ENCODE results near the gene ASTN2. TPM values are rescaled to one million over a fixed set of nuclear protein-coding genes. Genes with fewer than 3 reads are reported as not detected.

The ASTN2 gene
- total and polyA plus RNA-seq, 9 of the 15 experiments (the other 6 are each of a cell fraction or from before 2014, with no cell fraction given): 0.56 to 3.5 (median 1.9) TPM

DNA sequence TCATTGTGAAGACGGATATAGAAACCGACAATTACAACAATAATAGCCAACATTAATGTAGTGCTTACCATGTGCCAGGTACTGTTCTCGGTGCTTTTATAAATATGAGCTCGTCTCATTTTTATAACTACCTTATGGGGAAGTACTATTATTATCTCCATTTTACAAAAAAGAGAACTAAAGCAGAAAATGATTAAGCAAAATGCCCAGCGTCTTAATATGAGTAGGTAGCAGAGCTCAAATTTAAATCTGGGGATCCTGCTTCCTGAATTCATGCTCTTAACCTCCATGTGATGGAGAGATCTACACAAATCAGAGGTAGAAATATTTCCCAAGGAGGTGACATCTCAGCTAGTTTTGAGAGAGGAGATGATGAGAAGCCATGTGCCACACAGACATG lies 470.9 kb downstream of the ASTN2 start:
- Histone ChIP-seq H2AFZ (ENCODE audit: low read depth, low read length) (no peak overlapping the region), H3K4me2 (ENCODE audit: insufficient read depth, low read length) (no peak overlapping the region), H3K27me3 (ENCODE audit: control insufficient read depth in 2 of 2, insufficient read depth in 2 of 2, low read length in 2 of 2) (no peaks in the 10 kb centered on the region), H3K4me1 (replicated peaks in 1 of 2; ENCODE audit: control insufficient read depth in 2 of 2, insufficient read depth in 2 of 2, low read length in 2 of 2) (no peaks in the 10 kb centered on the region), H3K4me3 (no peak overlapping the region), H3K9ac (ENCODE audit: insufficient read depth in 1 of 2, low read depth in 2 of 2, low read length in 2 of 2) (no peak overlapping the region), H3K9me3 (replicated peaks; ENCODE audit: control insufficient read depth, insufficient read depth, low read depth, low read length) (no peaks in the 10 kb centered on the region), H4K20me1 (replicated peaks; ENCODE audit: control insufficient read depth, insufficient read depth, low read length) (no peaks in the 10 kb centered on the region), H3K79me2 (ENCODE audit: control insufficient read depth, insufficient read depth, low read length) (no peaks in the 10 kb centered on the region), H3K27ac (ENCODE audit: extremely low read depth, low read depth, low read length) (no peak overlapping the region), H3K9me1 (ENCODE audit: control insufficient read depth, insufficient read depth, low read length) (no peaks in the 10 kb centered on the region), H3K36me3 (ENCODE audit: control insufficient read depth, insufficient read depth, low read length) (no peaks in the 10 kb centered on the region)
- ATAC-seq: no peak
- DNase-seq (ENCODE audit: extremely low read depth in 1 of 4, low spot score in 3 of 4): no peak
- in situ Hi-C loops (cut with MboI) (no loop called here), intact Hi-C loops (cut with micrococcal nuclease) (no loop called here)
- no peak for TF ChIP-seq BHLHE40 (IDR thresholded peaks at IDR 0.05; ENCODE audit: low read length)
- CTCF ChIA-PET (ENCODE audit: low intra/inter-chr PET ratio): no interaction called here
- BruUV-seq (replicated peaks): no TSS peak
- POLR2A ChIA-PET: no interaction called here
- FAIRE-seq: no peak
- 0% methylated on average over 5 of the region's 5 CpGs for WGBS (ENCODE audit: insufficient coverage, low coverage, missing lambda C conversion rate)

DNA sequence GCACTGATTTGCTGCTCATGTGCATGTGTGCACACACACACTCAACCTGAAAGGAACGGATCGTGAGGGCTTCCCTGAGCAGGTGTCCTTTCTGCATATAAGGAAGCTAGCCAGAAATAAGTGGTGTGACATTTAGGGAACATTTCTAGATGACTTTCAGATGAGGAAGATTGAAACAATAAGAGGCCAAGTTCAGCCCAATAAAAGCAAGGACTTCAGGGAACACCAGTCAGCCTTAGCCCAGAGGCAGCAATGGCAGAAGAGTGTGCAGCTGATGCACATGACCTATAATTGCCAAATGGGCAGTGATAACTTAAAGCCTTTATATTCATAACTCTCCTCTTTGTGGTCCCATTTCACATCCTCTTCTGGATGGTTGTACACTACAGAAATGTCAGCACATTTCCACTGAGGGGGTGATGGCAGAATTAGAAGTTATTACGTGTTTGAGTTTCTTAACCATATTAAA lies 472.2 kb downstream of the ASTN2 start:
- Histone ChIP-seq H3K9ac (ENCODE audit: insufficient read depth in 1 of 2, low read depth in 2 of 2, low read length in 2 of 2) (no peak overlapping the region), H4K20me1 (replicated peaks; ENCODE audit: control insufficient read depth, insufficient read depth, low read length) (no peaks in the 10 kb centered on the region), H3K4me3 (no peak overlapping the region), H3K36me3 (ENCODE audit: control insufficient read depth, insufficient read depth, low read length) (no peaks in the 10 kb centered on the region), H3K27ac (ENCODE audit: extremely low read depth, low read depth, low read length) (no peak overlapping the region), H2AFZ (ENCODE audit: low read depth, low read length) (no peak overlapping the region), H3K9me3 (replicated peaks; ENCODE audit: control insufficient read depth, insufficient read depth, low read depth, low read length) (no peaks in the 10 kb centered on the region), H3K9me1 (ENCODE audit: control insufficient read depth, insufficient read depth, low read length) (no peaks in the 10 kb centered on the region), H3K27me3 (ENCODE audit: control insufficient read depth in 2 of 2, insufficient read depth in 2 of 2, low read length in 2 of 2) (no peaks in the 10 kb centered on the region), H3K79me2 (ENCODE audit: control insufficient read depth, insufficient read depth, low read length) (no peaks in the 10 kb centered on the region), H3K4me2 (ENCODE audit: insufficient read depth, low read length) (no peak overlapping the region), H3K4me1 (replicated peaks in 1 of 2; ENCODE audit: control insufficient read depth in 2 of 2, insufficient read depth in 2 of 2, low read length in 2 of 2) (no peaks in the 10 kb centered on the region)
- no TSS peak for BruUV-seq (replicated peaks)
- DNase-seq (ENCODE audit: extremely low read depth in 1 of 4, low spot score in 3 of 4) (no peak), ATAC-seq (no peak), FAIRE-seq (no peak)
- intact Hi-C loops (cut with micrococcal nuclease): no loop called here
- in situ Hi-C loops (cut with MboI): no loop called here
- POLR2A ChIA-PET: no interaction called here
- WGBS (ENCODE audit: insufficient coverage, low coverage, missing lambda C conversion rate): 0% methylated on average over 3 of the region's 3 CpGs
- CTCF ChIA-PET (ENCODE audit: low intra/inter-chr PET ratio): no interaction called here
- no peak for TF ChIP-seq JUN (IDR thresholded peaks at IDR 0.05; ENCODE audit: borderline replicate concordance, low read depth, low read length)
- no peak for TF ChIP-seq JUN (CRISPR knock-in tag; IDR thresholded peaks at IDR 0.05; ENCODE audit: borderline replicate concordance)
- TF ChIP-seq ELF1 (tag; IDR thresholded peaks at IDR 0.05): no peak
- TF ChIP-seq GTF2A2 (tag; IDR thresholded peaks at IDR 0.05): no peak
- no peak for TF ChIP-seq SFPQ (IDR thresholded peaks at IDR 0.05; ENCODE audit: low read depth, low read length)
- TF ChIP-seq ZNF583 (CRISPR knock-in tag; IDR thresholded peaks at IDR 0.05): no peak
- no peak for TF ChIP-seq TCF7L2 (IDR thresholded peaks at IDR 0.05; ENCODE audit: low read depth, low read length)
- TF ChIP-seq BHLHE40 (IDR thresholded peaks at IDR 0.05; ENCODE audit: low read length): no peak
- TF ChIP-seq MED1 (CRISPR knock-in tag; IDR thresholded peaks at IDR 0.05; ENCODE audit: borderline replicate concordance): no peak
- no peak for TF ChIP-seq THAP7 (CRISPR knock-in tag; IDR thresholded peaks at IDR 0.05)
- no peak for TF ChIP-seq E2F6 (IDR thresholded peaks at IDR 0.05; ENCODE audit: borderline replicate concordance in 1 of 2, extremely low read depth in 1 of 2, insufficient read depth in 1 of 2, insufficient read length in 1 of 2, low read depth in 1 of 2, low read length in 1 of 2, poor library complexity in 1 of 2, severe bottlenecking in 1 of 2)

Data from K562 (cell line).